NCI-H2171 (cell line): ENCODE measurements around the gene KCNAB1.
"Not testable (repeated sequence)": the region's sequence is repeated elsewhere in the genome, so short reads cannot be mapped to it uniquely, and the experiment has no call there.

Experiments used
- DNase-seq: peaks from one replicate; lab custom pipeline; 2025; lab: John Stamatoyannopoulos, UW

Gene KCNAB1

GRCh38 chr3:156218353-156218744 lies 98.0 kb downstream of the KCNAB1 start:
- no peak for DNase-seq

DNA sequence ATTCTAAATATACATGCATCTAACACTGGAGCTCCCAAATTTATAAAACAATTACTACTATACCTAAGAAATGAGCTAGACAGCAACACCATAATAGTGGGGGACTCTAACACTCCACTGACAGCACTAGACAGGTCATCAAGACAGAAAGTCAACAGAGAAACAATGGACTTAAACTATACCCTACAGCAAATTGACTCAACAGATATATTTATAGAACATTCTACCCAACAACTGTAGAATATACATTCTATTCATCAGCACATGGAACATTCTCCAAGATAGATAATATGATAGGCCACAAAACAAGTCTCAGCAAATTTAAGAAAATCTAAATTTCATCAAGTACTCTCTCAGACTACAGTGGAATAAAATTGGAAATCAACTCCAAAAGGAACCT lies 102.0 kb downstream of the KCNAB1 start:
- DNase-seq: not testable (repeated sequence)

GRCh38 chr3:156224046-156224445 lies 103.7 kb downstream of the KCNAB1 start:
- DNase-seq: not testable (repeated sequence)

- DNase-seq: no peak
Measured at GRCh38 chr3:156226676-156227420, 106.5 kb downstream of the KCNAB1 start.

DNA sequence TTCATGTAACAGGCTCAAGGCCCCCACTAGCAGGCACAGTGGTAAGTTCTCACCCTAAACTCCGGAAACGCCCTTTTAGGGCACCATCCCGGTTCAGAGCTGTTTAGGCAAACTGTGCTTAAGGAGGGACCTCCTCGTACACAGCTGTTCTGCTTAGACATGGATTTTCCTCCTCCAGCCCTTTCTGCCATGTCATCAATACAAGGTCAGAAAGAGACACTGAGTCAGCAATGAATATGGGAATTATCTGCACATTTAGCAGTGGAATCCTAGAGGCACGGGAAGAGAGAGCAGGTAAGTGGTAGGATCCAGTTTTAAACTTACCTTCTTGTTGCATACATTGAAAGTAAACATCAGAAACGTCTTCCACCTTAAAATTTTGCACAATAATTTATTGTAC lies 107.3 kb downstream of the KCNAB1 start:
- DNase-seq: no peak

- no peak for DNase-seq
Measured at GRCh38 chr3:156230278-156230900, 110.0 kb downstream of the KCNAB1 start.

GRCh38 chr3:156231221-156231620 lies 110.8 kb downstream of the KCNAB1 start:
- DNase-seq: not testable (repeated sequence)

DNA sequence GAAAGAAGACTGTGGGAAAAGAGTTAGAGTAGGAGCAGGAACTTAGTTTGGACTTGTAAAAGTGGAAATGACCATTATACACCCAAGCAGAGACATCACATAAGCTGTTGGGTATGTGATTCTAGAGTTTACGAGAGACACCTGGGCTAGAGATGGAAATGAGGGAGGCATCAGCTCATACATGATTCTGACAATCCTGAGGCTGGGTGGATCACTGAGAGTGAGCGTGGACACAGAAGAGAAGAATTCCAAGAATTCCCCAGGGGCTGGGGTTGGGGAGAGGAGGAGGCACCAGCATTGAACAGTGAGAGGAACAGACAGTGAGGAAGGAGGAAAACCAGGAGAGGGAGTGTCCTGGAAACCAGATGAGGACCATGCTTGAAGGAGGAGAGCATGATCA lies 113.5 kb downstream of the KCNAB1 start:
- no peak for DNase-seq

GRCh38 chr3:156236556-156237260 lies 116.3 kb downstream of the KCNAB1 start:
- no peak for DNase-seq

DNA sequence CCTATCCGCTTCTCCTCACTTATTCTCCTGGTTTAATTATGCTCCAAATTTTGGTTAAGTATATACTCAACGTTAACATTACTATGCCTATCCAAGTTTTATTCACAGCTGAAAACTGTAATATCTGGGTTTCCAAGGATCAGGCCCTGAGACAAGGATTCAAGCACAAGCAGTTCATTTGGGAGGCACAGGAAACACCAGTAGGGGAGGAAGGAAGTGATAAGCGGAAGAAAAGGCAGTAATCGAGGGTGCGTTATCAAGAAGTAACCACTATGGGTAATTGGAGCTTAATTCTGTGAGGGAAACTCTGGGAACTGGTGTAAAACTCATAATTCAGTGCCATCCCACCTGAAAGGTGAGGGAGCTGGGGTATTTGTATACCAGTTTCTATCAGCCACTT lies 120.3 kb downstream of the KCNAB1 start:
- DNase-seq: no peak

DNA sequence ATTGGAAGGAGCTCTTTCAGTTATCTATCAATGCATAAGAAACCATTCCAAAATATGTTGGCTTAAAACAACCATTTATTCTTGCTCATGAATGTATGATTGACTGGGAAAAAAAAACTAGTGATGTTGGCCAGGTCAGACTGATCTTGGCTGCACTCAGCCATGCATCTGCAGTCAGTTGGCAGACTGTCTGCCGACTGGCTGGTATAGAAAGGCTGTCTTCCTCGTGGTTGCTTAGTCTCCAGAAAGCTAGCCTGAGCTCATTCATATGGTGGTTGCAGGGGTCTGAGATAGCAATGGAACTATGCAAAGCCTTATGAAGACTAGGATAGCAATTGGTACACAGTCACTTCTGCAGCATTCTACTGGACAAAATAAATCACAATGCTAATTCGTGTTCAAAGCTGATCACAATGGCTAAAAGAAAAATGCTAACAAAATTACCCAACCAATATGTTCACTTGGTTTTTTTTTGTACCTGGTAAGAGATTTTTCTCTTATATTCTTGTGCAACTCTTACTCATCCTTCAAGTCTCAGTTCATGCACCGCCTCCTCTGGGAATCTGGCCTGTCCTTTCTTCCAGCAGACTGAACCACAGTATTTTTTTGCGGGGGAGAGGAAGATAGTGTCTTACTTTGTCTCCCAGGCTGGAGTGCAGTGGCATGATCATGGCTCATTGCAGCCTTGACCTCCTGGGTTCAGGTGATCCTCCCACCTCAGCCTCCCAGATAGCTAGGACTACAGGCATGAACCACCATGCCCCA lies 126.8 kb downstream of the KCNAB1 start:
- no peak for DNase-seq

- no peak for DNase-seq
Measured at GRCh38 chr3:156250550-156250949, 130.2 kb downstream of the KCNAB1 start.

- DNase-seq: no peak
Measured at GRCh38 chr3:156251424-156251823, 131.0 kb downstream of the KCNAB1 start.

- DNase-seq: no peak
Measured at GRCh38 chr3:156252656-156253055, 132.3 kb downstream of the KCNAB1 start.

DNA sequence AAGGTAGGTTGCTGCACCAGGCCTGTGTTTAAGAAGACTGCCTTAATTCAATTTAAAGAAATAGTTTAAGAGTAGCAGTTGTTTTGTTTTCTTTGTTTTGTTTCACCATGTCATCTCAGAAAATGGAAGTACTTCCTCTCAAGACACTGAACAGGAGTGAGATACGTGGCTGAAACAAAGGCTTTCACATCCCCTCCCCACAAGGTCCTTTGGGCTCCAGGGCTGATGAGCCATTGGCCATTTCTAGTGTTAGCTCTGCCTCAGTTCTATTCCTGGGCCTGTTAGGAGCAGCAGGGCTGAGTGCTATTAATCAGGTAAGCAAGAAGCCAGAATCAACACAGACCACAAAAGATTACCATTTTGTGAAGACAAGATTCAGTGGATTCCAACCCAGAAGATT lies 132.8 kb downstream of the KCNAB1 start:
- DNase-seq: no peak

DNA sequence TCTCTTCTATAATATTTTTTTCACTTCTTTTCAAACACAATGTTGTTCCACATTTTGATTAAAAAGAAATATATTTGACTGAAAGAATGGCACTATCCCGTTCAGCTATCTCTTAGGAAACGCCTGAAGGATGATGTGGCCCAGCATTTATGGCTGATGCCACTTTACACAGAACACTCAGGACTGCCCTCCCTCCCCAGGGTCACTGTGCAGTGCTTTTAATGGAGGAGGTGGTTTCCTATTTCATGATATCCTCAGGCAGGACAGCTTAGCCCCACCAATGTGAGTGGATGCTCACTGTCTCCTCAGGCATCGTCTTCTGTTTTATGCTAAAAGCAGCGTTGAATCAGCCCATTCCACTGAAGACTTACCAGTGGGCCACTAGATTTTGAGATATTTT lies 135.9 kb downstream of the KCNAB1 start:
- DNase-seq: no peak

- no peak for DNase-seq
Measured at GRCh38 chr3:156256945-156257344, 136.6 kb downstream of the KCNAB1 start.

- DNase-seq: no peak
Measured at GRCh38 chr3:156258301-156258700, 137.9 kb downstream of the KCNAB1 start.

DNA sequence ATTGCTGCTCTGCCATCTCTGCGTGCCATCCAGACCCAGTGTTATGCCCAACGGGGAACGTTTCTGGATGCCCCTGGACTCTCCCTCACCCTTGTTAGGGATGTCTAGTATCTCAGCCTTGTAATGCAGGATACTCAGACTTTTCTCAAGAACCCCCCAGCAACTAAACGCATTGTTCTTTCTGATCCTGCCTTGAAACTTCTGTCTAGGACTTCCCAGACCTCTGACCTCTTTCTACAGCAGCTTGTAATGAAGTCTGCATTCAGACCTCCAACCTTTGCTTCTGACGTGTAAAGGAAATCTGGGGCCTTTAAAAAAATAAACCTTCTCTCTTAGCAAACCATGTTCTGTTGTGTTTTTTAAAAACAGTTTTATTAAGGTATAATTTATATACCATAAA lies 139.5 kb downstream of the KCNAB1 start:
- no peak for DNase-seq

- DNase-seq: no peak
Measured at GRCh38 chr3:156260331-156260730, 140.0 kb downstream of the KCNAB1 start.

DNA sequence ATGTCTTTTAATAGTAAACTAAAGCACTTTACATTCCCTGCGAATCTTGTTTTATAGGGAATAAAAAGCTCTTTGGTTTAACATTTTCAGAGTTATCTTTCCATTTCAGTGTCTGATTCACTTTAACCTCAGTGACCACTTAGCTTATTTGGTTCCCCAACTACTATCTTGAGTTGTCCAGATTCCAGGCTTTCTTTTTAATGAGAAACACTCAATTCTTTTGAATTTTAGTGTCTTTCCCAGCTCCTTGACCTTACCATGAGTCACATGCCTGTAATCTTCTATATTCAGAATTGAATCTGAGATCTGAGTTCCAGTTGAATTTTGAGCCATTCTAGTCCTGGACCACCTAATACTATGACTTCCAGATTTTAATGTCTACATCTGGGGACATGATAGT lies 144.4 kb downstream of the KCNAB1 start:
- DNase-seq: no peak

GRCh38 chr3:156271508-156271907 lies 151.1 kb downstream of the KCNAB1 start:
- DNase-seq: no peak
